ENCODE results near the gene RIOK3. TPM values are rescaled to one million over a fixed set of nuclear protein-coding genes. Genes with fewer than 3 reads are reported as not detected.

RIOK3 gene
- polyA plus RNA-seq, 1 donor from 2014 or later: 109 TPM

DNA sequence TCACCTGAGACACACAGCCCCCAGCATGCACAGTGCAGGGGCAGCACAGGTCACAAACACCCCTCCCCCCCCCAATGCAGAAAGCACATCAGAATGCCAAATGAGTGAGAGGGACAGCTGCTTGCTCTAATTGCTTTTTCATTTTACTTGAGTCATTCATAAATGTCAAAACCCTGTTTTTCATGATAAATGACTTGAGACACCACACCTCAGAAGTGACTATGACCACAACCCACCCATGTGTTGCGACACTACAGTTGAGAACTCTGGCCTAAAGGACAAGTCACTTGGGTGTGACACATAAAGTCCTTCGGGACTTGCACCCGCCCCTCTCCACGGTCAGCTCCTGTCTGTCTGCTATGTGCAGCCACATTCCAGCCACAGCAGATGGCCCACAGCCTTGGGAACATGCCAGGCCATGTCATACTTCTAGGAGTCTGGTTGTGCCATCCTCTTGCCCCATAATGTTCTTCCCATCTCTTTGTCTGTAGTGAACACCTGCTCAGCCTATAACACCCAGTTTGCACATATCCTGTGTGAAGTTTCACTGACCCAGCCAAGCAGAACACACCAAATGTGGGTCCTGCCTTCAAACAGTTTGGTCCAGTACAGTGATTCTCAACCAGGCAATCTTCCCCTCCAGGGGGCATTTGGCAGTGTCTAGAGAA is 30.2 kb upstream of the RIOK3 start:
- Histone ChIP-seq H3K36me3 (ENCODE audit: insufficient read depth, low read length) (no peaks in the 10 kb centered on the region), H3K27me3 (ENCODE audit: insufficient read depth, low read depth, low read length) (no peaks in the 10 kb centered on the region), H2AFZ (ENCODE audit: low read depth, low read length) (no peak overlapping the region), H3K9ac (ENCODE audit: low read length) (no peak overlapping the region), H3K9me3 (ENCODE audit: low read length) (no peaks in the 10 kb centered on the region), H3F3A (ENCODE audit: insufficient read depth, low read length, poor library complexity, severe bottlenecking) (no peaks in the 10 kb centered on the region), H3K79me2 (replicated peaks; ENCODE audit: insufficient read depth, low read length) (no peaks in the 10 kb centered on the region), H3K9me2 (ENCODE audit: insufficient read depth, low read length) (no peaks in the 10 kb centered on the region), H3K4me3 (ENCODE audit: low read length) (no peak overlapping the region), H4K20me1 (ENCODE audit: insufficient read depth) (no peaks in the 10 kb centered on the region), H3K27ac (ENCODE audit: low read length) (no peak overlapping the region), H3K4me2 (ENCODE audit: low read length) (no peak overlapping the region)
- TF ChIP-seq, protein P1, sequence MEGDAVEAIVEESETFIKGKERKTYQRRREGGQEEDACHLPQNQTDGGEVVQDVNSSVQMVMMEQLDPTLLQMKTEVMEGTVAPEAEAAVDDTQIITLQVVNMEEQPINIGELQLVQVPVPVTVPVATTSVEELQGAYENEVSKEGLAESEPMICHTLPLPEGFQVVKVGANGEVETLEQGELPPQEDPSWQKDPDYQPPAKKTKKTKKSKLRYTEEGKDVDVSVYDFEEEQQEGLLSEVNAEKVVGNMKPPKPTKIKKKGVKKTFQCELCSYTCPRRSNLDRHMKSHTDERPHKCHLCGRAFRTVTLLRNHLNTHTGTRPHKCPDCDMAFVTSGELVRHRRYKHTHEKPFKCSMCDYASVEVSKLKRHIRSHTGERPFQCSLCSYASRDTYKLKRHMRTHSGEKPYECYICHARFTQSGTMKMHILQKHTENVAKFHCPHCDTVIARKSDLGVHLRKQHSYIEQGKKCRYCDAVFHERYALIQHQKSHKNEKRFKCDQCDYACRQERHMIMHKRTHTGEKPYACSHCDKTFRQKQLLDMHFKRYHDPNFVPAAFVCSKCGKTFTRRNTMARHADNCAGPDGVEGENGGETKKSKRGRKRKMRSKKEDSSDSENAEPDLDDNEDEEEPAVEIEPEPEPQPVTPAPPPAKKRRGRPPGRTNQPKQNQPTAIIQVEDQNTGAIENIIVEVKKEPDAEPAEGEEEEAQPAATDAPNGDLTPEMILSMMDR (IDR thresholded peaks at IDR 0.05; ENCODE audit: poor library complexity, severe bottlenecking): no peak
- no peak for TF ChIP-seq POLR2AphosphoS5 (IDR thresholded peaks at IDR 0.05)

DNA sequence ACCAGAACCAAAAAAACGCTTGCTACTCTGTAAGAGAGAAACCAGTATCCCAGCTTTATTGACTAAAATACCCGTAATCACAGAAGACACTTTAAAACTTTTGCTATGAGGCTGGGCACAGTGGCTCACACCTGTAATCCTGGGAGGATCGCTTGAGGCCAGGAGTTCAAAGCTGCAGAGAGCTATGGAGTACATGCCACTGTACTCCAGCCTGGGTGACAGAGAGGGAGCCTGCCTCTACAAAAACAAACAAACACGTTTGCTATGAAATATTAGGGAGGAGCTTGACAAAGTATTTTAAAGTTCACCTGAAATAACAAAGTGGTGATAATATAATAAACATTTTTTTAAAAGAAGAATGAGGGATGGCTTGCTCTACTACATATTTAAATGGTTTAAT is 28.5 kb upstream of the RIOK3 start:
- Histone ChIP-seq H3K9me3 (ENCODE audit: low read length) (no peaks in the 10 kb centered on the region), H2AFZ (ENCODE audit: low read depth, low read length) (no peak overlapping the region), H3K27ac (ENCODE audit: low read length) (no peak overlapping the region), H3K4me3 (ENCODE audit: low read length) (no peak overlapping the region), H3K36me3 (ENCODE audit: insufficient read depth, low read length) (no peaks in the 10 kb centered on the region), H3F3A (ENCODE audit: insufficient read depth, low read length, poor library complexity, severe bottlenecking) (no peaks in the 10 kb centered on the region), H3K4me2 (ENCODE audit: low read length) (no peak overlapping the region), H3K9me2 (ENCODE audit: insufficient read depth, low read length) (no peaks in the 10 kb centered on the region), H4K20me1 (ENCODE audit: insufficient read depth) (no peaks in the 10 kb centered on the region), H3K79me2 (replicated peaks; ENCODE audit: insufficient read depth, low read length) (no peaks in the 10 kb centered on the region), H3K27me3 (ENCODE audit: insufficient read depth, low read depth, low read length) (no peaks in the 10 kb centered on the region), H3K9ac (ENCODE audit: low read length) (no peak overlapping the region)
- TF ChIP-seq SMC3 (conservative IDR thresholded peaks at IDR 0.05; ENCODE audit: poor library complexity): no peak
- TF ChIP-seq TAF1 (IDR thresholded peaks at IDR 0.05; ENCODE audit: low read depth): no peak
- TF ChIP-seq, protein P1 (IDR thresholded peaks at IDR 0.05; ENCODE audit: poor library complexity, severe bottlenecking): no peak
- no peak for TF ChIP-seq MXI1 (conservative IDR thresholded peaks at IDR 0.05; ENCODE audit: poor library complexity, severe bottlenecking)
- TF ChIP-seq EZH2 (IDR thresholded peaks at IDR 0.05; ENCODE audit: borderline replicate concordance, insufficient read depth, low read length, poor library complexity, severe bottlenecking): no peak

DNA sequence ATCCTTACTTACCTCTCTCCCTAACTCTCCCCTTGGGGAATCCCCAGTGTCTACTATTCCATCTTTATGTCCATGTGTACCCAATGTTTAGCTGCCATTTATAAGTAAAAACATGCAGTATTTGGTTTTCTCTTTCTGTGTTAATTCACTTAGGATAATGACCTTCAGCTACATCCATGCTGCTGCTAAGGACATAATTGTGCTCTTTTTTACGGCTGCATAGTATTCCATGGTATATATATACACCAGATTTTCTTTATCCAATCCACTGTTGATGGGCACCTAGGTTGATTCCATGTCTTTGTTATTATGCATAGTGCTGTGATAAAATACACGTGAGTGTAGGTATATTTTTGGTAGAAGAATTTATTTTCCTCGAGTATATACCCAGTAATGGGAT is 24.3 kb upstream of the RIOK3 start:
- Histone ChIP-seq H3K4me2 (ENCODE audit: low read length) (no peak overlapping the region), H3K4me3 (ENCODE audit: low read length) (no peak overlapping the region), H3K9ac (ENCODE audit: low read length) (no peak overlapping the region), H3K27me3 (ENCODE audit: insufficient read depth, low read depth, low read length) (no peaks in the 10 kb centered on the region), H3K27ac (ENCODE audit: low read length) (no peak overlapping the region), H3K9me3 (ENCODE audit: low read length) (no peaks in the 10 kb centered on the region), H3K9me2 (ENCODE audit: insufficient read depth, low read length) (no peaks in the 10 kb centered on the region), H3K36me3 (ENCODE audit: insufficient read depth, low read length) (no peaks in the 10 kb centered on the region), H4K20me1 (ENCODE audit: insufficient read depth) (no peaks in the 10 kb centered on the region), H3K79me2 (replicated peaks; ENCODE audit: insufficient read depth, low read length) (no peaks in the 10 kb centered on the region), H2AFZ (ENCODE audit: low read depth, low read length) (no peak overlapping the region), H3F3A (ENCODE audit: insufficient read depth, low read length, poor library complexity, severe bottlenecking) (no peaks in the 10 kb centered on the region)
- no peak for TF ChIP-seq RAD21 (conservative IDR thresholded peaks at IDR 0.05)
- TF ChIP-seq EP300 (conservative IDR thresholded peaks at IDR 0.05; ENCODE audit: poor library complexity, severe bottlenecking): no peak
- TF ChIP-seq MXI1 (conservative IDR thresholded peaks at IDR 0.05; ENCODE audit: poor library complexity, severe bottlenecking): no peak
- no peak for TF ChIP-seq SMC3 (conservative IDR thresholded peaks at IDR 0.05; ENCODE audit: poor library complexity)
- no peak for TF ChIP-seq EZH2 (IDR thresholded peaks at IDR 0.05; ENCODE audit: borderline replicate concordance, insufficient read depth, low read length, poor library complexity, severe bottlenecking)
- no peak for TF ChIP-seq POLR2AphosphoS5 (IDR thresholded peaks at IDR 0.05)
- TF ChIP-seq TAF1 (IDR thresholded peaks at IDR 0.05; ENCODE audit: low read depth): no peak
- TF ChIP-seq, protein P2, sequence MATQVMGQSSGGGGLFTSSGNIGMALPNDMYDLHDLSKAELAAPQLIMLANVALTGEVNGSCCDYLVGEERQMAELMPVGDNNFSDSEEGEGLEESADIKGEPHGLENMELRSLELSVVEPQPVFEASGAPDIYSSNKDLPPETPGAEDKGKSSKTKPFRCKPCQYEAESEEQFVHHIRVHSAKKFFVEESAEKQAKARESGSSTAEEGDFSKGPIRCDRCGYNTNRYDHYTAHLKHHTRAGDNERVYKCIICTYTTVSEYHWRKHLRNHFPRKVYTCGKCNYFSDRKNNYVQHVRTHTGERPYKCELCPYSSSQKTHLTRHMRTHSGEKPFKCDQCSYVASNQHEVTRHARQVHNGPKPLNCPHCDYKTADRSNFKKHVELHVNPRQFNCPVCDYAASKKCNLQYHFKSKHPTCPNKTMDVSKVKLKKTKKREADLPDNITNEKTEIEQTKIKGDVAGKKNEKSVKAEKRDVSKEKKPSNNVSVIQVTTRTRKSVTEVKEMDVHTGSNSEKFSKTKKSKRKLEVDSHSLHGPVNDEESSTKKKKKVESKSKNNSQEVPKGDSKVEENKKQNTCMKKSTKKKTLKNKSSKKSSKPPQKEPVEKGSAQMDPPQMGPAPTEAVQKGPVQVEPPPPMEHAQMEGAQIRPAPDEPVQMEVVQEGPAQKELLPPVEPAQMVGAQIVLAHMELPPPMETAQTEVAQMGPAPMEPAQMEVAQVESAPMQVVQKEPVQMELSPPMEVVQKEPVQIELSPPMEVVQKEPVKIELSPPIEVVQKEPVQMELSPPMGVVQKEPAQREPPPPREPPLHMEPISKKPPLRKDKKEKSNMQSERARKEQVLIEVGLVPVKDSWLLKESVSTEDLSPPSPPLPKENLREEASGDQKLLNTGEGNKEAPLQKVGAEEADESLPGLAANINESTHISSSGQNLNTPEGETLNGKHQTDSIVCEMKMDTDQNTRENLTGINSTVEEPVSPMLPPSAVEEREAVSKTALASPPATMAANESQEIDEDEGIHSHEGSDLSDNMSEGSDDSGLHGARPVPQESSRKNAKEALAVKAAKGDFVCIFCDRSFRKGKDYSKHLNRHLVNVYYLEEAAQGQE (IDR thresholded peaks at IDR 0.05; ENCODE audit: borderline replicate concordance): no peak
- TF ChIP-seq, protein P1 (IDR thresholded peaks at IDR 0.05; ENCODE audit: poor library complexity, severe bottlenecking): no peak
